SIG-M5 treated with dmso at 0.1 percent for 504 hours (cell line): Measurements from ENCODE around the gene SYAP1.
A peak's percentile ranks its signal among the peaks of the same experiment; 100 is the strongest.
"Not testable (repeated sequence)": the region's sequence is repeated elsewhere in the genome, so short reads cannot be mapped to it uniquely, and the experiment has no call there.

Experiments used
- DNase-seq: peaks from one replicate; lab custom pipeline; 2025; ENCODE audit not compliant: unreplicated experiment; lab: John Stamatoyannopoulos, UW

The SYAP1 gene

DNA sequence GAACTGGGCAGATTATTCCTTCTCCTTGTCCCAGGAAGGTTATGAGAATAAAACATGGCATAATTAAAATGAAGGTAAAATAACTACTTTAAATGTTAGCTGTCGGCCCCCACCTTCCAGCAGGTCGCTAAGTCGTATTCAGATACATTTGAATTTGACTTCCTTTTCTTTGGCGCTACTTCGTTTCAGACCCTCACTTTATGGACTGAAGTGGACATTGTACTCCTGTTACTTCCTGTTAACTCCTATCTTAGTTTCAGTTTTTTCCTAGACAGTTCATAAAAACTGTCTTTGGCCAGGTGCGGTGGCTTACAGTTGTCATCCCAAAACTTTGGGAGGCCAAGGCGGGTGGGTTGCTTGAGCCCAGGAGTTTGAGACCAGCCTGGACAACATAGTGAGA, 5.7 kb downstream of the SYAP1 start:
- DNase-seq: no peak

DNA sequence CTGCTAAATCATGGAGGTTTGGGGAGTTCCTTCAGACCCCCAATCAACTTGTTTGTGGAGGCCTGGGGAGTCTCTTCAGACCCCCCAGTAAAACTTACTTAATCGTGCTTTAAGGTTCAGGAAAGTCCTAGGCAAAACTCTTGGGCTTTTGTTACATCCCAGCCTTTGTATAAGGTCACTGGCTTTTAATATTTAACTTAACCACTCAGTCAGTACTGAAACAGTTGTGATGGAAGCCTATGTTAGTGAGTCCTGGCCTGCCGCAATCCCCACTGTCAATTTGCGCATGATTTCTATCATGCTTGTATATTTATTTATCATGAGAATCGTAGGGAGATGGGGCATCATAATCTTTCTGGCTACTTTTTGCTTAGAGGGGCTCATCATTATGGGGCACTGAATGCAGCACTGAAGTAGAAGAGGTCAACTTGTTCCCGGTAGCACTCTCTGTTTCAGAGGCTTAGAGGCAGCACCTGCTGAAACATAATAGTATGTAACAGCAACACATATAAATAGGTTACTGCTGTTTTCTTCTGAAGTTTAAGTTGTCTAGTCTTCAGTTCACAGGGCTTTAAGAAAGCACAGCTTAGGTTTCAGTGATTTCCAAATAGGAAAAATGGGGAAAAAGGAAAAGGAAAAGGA, 7.1 kb downstream of the SYAP1 start:
- not testable (repeated sequence) for DNase-seq

DNA sequence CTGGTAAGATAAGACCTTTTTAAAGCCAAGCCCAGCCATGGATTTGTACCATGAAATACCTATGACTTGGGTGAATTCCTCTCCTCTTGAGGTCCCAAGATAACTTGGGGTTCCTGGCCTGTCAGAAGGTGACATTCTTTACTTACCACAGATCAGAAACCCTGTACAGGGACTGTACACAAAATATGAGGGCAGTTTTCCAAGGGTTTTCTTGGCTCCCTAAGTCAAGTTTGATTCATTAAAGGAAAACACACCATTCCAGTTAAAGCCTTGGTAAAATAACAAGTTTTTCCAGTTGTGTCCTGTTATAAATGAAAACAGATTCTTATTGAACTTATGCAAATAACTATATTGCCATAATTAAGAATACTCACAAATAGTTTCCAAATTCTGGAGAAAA, 8.2 kb downstream of the SYAP1 start:
- DNase-seq: no peak

DNA sequence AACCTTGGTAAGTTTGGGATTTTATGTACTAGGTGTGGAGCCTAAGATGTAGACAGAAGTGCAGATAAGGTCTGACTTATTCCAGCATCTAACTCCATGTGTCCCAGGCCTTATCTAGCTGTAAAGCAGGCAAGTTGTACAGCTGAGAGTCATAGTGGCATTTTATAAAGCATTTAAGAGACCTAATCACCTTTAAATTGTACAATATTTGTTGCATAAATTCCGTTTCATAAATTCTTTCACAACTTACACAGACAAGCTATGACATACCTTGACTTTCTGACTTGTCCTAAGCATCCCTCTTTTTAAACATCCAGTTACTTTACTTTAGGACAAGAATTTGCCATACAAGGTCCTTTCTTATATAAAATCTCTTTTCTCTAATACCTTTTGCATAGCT, 11.0 kb downstream of the SYAP1 start:
- no peak for DNase-seq

DNA sequence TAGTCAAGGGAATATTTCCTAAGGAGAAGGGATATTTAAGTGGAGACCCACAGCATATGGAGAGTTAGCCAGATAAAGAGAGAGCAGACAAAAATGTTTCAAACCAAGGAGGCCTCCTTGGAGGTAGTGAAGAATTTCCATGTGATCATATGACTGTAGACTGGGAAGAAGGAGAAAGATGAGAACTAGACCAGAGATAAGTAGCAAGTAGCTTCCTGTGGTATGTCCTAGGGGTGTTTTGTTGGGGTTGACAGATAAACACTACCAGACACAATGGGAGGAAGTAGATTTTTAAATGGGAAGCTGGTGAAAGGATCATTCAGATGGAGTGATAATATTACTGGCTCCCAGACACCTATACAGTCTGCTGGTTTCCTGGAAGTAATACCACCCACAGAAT, 13.6 kb downstream of the SYAP1 start:
- DNase-seq: no peak

DNA sequence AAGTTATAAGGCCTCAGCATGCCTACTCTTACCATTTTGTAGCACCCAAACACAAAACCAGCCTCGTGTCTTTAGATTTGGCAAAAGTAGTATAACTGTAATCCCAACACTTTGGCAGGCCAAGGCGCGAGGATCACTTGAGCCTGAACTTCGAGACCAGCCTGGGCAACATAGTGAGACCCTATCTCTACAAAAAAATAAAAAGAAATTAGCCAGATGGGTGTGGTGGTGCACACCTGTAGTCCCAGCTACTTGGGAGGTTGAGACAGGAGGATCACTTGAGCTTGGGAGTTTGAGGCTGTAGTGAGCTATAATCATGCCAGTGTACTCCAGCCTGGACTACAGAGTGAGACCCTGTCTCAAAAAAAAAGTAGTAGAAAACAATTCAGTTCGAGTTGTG, 17.6 kb downstream of the SYAP1 start:
- DNase-seq: no peak

DNA sequence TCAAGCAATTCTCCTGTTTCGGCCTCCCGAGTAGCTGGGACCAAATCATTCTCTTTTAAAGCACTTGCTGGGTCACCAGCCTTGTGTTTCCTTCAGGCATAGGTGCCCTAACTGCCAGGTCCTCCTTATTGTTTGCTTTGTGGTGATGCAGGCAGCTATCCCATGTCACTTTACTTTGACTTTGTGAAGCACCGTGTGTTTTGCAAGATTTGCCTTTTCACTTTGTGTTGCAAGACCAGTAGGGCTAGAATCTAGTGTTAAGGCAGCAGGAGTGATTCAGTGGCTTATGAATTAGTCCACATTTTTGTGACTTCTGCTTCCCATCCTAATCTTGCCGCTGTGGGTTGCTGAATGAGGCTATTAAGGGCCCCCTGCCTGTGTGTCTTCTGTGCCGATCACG, 20.2 kb downstream of the SYAP1 start:
- peak; percentile 88 for DNase-seq

DNA sequence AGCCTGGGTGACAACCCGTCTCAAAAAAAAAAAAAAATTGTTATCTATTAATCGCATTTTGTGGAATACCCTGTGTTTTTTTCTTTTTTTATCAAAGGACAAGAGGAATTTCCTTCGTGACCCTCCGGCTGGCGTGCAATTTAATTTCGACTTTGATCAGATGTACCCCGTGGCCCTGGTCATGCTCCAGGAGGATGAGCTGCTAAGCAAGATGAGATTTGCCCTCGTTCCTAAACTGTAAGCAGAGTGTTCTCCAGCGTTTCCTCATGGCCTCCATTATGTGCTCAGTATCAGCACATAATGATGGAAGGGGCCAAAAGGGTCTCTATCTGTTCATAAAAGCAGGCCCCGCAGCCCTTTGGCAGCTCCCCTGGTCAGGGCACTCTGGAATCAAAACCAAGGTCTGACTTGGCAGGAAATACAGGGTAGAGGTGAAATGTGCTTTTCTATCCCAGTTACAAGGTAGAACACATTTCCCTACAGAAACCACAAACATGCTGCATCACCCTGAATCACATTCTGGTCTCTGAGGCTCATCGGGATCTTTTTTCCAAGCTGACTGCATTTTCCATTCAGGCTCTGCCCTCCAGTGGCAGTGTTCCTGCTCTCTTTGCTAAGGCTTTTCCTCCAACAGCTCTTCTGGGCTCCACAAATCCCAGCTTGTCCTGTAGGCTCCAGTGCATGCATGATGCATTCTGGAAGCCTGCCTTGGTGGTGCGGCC, 24.4 kb downstream of the SYAP1 start:
- DNase-seq: no peak

DNA sequence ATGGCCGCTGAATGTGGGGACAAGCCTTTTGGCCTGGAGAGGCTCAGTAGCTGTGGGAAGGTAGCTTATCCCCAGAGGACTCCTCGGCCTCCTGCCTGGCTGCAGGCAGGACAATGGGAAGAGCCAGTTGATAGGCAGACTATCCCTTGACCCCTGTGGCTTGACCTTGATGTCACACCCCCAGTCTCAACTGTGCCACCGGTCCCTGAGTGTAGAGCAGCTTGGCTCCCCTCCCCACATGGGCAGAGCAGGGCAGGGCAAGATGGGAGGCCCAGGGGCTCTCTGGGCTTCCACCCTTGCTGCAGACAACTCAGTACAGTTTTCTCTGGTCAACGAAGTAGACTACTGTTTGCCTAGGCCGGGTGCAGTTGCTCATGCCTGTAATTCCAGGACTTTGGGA, 25.7 kb downstream of the SYAP1 start:
- no peak for DNase-seq

DNA sequence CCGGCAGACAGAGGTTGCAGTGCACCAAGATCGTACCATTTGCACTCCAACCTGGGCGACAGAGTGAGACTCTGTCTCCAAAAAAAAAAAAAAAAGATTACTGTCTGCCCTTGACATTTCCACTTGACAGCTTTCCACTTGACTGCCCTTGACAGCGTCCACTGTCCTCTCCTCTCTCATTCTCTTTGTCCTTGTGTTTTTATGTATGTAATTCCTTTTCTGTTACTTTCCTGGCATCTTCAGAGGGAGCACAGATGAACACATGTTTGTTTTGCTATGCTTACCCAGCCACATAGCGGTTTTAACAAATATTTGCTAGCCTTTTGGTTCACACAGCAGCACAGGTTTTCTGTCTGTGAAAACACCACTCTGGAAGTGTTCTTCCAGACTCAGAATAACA, 26.2 kb downstream of the SYAP1 start:
- DNase-seq: no peak

DNA sequence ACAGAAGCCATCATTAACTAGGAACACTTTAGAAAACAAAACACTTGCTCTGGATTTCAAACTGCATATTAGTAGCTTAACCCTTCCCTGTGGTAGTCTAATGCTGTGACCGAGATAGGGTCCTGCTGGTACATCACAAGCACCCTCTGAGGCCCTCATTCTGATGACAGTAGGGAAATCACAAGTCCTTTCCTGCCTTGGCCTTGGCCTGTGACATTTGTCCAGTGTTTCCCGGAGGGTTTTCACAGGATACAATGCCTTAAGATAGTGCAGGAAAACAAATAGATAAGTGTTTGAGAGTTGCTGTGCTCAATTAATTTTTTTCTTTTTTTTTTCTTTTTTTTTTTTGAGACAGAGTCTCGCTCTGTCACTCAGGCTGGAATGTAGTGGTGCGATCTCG, 29.0 kb downstream of the SYAP1 start:
- no peak for DNase-seq

DNA sequence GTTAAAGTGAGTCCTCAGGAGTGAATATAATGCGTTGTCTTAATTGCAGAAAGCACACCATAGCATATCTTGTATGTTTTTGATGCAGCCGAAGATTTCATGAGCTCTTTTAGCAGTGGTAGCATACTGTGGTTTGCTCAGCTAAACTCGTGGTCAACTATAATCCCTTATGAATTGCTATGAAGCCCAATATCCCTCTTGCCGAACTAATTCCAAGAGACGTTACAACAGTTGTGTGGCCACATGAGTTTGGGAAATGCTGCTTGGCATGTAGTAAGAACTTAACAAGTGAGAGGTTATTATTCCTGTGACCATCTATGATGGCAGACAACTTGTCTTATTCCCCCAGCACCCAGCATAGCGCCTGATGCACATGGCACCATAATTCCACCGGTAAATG, 30.7 kb downstream of the SYAP1 start:
- DNase-seq: no peak

DNA sequence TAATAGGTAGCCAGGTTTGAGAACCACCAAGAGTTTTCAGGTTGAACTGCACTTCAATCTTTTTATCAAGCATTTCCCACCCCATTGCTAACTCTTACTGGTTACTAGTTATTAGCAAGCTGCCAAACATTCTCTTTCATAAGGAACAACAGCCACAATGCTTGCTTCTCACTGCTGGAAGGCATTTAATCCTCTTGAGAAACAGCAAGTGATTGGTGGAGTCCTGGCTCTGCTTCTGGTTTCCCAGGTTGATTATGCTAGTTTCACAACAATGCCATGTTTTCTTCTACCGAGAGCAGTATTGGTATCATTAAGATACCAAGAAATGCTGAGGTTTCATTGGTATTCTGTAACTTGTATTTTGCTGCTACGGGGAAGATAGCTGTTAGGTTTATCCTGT, 34.6 kb downstream of the SYAP1 start:
- DNase-seq: no peak

DNA sequence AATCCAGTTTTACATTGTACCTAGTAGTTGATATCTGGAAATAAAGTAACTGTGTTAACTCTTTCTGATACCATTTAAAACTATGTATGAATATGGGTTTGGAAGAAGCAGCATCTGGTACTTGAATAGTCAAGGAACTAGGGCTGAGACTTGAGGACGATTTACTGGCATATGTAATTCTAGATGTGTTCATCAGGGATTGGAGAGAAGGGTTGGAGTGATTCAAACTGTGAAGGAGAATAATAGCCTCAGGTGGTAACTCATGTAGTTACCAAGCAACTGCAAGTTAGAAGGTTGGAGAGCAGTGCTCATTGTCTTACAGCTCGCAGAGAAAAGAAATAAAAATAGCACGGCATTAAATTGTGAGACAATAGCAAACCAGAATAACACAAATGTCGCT, 37.3 kb downstream of the SYAP1 start:
- no peak for DNase-seq

DNA sequence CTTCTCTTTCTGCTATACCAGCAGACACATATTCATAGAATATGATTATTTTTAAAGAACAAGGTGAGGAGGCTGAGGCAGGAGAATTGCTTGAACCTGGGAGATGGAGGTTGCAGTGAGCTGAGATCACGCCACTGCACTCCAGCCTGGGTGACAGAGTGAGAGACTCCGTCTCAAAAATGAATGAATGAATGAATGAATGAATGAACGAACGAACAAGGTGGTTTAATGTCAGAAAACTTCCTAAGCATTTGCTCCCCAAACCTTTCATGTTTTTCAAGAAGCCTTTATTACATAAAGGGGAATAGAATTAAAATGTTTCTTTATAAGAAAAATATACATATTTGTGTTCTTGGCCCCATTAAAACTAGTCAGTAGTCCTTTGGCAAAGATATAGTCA, 42.1 kb downstream of the SYAP1 start:
- DNase-seq: not testable (repeated sequence)

DNA sequence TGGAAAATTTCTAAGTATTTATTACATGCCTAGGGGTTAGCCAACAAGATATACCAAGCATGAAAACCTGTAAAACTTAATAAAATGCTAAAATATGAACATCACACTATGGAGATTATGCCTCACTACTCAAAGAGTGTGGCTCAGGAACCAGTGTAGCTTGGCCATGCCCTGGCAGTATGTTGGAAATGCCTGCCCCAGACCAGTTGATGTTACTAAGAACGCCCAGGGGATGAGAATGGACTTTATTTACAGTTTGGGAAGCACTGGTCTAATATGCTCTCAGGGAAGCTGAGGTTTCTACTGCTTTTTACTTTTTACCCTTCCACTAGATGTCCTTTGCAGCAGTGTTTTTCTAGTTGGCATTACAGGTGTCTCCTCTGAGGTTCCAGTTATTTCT, 43.2 kb downstream of the SYAP1 start:
- no peak for DNase-seq

DNA sequence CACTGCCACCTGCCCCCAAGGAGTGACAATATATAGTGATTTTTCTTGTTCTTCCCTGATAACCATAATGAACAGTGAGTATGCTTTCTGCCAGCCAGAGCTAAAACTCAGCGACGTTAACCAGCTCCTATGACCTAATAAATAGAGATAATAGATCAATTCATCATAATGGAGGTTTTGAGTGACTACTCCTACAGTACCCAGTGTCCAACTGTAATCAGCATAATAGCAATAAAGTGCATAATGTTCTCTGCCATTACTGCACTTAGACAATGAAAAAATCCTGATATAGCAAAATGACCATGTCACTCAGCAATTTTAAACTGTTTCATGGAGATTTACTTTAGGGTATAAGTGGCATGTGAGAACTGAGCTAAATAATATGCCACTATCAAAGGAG, 46.2 kb downstream of the SYAP1 start:
- DNase-seq: no peak

DNA sequence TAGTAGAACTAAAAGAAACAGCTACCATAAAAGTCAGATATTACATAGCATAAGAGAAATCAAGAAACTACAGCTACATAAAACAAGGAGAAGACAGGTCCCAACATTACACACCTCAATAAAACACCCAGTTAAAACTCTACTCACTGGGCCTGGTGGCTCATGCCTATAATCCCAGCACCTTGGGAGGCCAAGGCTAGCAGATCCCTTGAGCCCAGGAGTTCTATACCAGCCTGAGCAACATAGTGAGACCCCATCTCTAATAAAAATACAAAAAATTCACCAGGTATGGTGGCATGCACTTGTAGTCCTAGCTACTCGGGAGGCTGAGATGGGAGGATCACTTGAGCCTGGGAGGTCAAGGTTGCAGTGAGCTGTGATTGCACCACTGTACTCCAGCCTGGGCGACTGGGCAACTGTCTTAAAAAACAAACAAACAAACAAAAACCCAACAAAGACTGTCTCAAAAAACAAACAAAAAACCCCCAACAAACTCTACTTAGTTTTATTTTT, 51.6 kb downstream of the SYAP1 start:
- no peak for DNase-seq

DNA sequence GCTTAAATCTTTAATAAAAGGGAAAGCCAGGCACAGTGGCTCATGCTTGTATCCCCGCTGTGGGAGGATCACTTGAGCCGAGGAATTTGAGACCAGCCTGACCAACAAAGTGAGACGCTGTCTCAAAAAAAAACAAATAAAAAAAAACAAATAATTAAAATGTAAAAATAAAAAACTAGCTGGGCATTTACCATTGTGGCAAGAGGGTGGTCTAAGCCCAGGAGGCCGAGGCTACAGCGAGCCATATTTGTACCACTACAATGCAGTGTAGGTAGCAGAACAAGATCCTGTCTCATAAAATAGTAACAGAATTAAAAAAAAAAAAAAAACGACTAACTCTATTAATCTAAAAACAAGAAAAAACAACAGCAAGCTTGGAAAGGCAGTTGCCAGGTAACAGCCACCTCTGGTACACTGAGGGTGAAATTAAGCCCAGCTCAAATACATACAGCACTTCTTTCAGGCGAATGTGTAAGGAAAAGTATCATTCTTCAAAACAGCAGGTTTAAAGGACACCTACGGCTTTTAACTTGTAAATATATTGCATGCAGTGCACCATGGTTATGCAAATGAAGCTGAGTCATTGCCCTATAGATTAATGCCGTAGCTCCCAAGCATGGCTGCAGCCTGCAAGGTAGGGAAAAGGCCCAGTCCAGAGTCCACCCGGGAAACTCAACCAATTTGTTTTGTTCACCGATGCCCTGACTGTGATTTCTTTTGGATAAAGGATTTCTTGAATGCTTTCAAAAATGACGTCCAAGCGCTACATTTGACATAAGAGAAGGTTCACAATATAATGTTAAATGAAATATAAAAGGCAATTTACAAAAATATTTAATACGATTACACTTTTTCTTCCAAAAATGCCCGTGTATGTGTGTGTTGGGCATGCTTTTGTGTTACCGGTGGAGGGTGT, 52.3 kb downstream of the SYAP1 start:
- DNase-seq: no peak

DNA sequence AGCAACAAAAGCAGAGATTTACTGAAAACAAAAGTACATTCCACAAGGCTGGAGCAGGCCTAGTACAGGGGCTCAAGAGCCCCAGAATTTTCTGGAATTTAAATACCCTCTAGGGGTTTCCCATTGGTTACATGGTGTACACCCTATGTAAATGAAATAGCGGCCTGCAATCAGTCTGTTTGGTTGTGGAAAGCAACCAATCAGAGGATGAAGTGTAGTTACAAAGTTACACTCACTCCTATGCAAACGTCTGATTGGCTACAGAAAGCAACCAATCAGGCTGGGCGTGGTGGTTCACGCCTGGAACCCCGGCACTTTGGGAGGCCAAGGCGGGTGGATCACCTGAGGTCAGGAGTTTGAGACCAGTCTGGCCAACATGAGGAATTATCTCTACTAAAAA, 53.0 kb downstream of the SYAP1 start:
- no peak for DNase-seq

DNA sequence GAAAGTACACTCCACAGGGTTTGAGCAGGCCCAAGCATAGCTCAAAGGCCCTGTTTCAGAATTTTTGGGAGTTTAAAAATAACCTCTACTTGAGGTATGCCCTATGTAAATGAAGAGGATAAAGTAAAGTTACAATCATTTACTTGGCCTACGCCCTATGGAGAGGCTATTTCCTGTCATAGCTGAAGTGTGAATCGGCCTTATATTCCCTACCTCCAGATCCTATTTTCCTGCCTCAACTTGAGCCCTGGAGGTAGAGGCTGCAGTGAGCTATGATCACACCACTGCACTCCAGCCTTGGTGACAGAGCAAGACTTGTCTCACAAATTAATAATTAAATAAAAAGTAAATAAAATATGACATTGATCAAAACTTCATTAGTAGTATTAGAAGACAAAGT, 55.3 kb downstream of the SYAP1 start:
- no peak for DNase-seq

DNA sequence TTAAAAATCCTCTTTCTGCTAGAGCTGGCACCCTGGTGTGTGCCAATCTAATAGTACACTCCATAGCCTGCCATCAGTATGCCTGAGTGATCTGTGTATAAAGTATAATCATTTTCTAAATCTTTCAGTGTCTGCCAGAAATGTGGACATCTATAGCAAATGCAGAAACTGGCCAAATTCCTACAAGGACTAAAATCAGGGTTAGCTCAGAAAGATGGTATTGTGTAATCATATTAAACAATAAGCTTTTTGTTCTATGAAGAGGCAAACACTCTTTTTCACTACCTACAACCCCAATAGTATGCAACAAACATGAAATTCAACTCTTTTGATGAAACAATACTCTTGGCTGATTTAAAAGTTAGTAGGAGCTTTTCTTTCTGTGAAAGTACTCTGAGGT, 59.1 kb downstream of the SYAP1 start:
- no peak for DNase-seq
